HG02610 (cell line): ENCODE data around the gene CBX2.

Experiments
- ATAC-seq: cut with Tn5 transposase; IDR thresholded peaks from one replicate; pipeline ENCODE4 v1.9.1; 2021; ENCODE audit warnings: mild to moderate bottlenecking, moderate library complexity; ENCODE audit not compliant: unreplicated experiment

Gene CBX2

DNA sequence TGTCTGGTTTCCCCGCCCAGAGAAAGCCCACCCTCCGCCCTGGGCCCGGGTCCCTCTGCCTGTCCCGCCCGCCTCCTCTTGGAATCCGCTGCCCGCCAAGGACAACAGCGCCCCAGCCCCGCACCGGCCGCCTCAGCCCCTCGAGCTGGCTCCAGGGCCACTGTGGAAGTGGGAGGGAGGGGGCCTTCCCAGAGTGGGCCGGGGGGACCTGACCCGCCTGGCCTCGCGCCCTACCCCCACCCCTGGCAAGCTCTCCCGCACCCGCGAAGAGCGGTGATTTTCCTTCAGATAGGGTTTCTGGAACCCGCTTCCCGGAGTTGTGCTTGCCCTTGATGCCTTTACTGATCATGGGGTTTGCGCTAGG lies 21.2 kb downstream of the CBX2 start:
- ATAC-seq: no peak

DNA sequence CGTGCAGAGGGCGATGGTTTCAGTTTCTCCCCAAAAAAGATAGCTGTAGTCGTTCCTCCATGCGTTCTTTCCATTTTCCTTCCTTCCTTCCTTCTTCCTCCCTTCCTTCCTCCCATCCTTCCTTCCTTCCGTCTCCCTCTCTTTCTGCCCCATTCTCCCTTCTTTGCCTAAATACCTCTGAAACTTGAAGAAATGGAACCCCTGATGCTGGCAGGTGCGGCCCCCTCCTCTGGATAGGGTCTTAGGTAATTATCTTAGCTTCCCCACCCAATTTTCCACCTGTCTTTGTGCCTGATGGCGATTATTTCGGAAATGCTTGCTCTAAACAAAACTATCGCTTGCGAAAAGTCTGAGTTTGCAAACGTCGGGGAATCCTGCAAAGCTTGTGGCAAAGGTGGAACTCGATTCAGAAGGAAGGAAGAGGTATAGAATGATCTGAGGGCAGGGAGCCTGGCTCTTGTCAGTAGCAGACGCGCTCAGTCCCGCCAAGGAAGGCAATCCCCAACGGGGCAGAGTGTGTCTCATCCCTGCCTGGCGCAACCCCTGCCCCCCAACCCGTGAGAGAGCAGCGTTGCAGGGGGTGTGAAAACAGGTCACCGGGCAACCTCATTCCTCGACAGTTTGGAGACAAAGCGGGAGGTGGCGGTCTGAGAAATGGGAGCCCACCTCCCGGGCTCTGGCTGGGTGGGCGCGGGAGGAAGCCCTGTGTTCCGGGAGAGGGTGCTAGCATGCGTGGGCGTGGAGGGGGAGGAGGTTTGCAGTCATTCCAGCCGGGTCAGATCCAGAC lies 21.8 kb downstream of the CBX2 start:
- no peak for ATAC-seq

DNA sequence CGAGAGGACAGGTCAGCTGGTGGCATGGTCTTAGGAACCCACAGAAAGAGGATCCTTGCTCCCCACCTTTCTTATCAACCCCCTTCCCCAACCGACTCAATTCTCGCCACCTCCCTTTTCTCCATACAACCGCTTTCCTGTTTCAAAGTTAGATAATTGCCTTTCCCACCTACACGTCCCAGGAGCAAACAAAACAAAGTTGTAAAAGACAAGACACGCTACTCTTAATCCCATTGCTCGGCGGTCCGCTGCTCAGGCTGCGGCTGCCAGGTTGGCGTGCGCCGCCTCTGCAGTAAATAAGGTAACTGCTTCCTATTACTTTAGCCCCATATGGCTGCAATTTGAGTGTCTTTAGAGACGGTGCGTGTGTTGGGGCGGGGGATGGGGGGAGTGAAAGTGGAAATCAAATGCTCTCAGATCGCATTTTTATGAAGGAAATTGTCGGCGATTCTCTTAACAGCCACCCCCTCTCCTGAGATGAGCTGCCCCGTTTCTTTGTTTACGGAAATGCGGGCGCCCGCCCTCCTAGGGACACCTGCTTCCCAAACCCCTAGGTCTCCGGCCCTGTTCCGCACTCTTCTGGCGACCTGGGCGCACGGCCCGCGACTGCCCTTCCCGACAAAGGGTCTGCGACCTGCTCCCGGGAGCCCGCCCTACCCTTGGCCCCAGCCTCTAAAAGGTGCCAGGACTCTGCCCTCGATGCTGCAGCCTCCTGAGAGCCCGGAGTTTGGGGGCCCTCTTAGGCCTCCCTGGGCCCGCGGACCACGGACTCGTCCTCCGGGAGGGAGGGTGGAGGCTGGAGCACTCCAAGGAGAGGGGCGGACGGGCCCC lies 22.6 kb downstream of the CBX2 start:
- no peak for ATAC-seq

DNA sequence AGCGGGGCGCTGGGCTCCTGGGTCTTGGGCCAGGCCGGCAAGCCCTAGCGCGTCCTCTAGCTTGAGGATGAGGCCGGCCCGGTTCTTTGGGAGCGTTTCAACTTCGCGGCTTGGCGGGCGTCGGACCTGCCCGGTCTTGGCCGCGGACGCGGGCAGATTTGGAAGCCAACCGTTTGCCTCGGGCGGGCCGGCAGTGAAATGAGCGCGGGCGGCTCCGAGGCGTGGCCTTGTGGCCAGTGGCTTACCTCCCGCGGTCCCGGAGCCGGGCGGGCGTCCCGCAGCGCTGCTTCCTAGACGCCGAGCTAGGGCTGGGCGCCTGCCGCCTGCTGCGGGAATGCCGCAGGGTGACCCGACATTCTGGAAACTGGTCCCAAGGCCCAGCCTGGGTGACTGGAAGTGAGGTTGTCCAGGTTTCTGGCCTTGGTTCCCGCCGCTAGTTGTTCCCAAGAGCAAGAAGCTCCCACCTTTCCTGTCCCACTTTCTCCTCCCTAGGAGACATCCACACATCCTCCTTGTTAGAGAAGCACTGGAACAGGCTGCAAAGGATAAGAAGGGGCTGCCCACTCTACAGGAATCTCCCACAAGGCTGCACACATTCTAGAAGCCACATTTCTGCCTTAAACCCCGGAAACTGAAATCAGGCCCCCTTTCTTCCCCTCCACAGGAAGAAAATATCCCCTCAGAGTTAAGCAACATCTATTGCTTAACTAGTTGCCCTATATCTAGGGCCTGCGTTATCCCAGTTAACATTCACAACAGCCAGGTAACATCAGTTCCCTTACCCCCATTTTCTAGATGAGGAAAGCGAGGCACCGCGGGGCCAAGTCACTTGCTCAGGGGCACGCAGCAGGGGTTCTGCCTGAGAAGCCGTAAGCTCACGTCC lies 23.4 kb downstream of the CBX2 start:
- no peak for ATAC-seq

DNA sequence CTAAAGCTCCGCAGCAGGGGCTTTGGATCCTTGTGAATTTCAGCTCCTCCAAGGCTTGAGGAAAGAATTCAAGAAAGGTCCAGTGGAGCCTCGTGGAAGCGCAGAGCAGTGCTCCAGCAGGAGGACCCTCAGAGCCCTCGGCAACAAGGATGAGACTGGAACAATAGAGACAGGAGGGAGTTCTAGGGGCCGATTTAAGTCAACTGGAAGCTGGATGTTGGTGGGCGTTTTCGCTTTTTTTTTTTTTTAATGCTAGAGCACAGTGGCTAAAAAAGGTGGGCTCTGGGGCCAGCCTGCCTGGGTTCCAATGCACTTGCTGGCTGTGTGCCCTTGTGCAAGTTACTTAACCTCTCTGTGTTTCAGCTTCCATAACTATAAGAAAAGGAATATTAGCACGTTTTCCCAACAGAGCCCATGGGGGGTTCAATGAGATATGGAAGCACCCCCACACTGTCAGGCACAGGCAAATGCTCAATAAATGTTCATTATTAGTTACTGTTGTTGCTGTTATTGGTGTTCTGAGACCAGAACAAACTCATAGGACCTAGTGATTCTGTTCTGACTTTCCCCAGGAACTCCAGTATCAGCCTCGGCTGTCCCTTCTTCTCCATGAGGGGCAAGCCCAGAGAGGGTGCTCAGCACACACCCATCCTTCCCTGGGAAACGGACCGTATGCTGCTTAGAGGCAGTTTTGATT lies 24.2 kb downstream of the CBX2 start:
- no peak for ATAC-seq

DNA sequence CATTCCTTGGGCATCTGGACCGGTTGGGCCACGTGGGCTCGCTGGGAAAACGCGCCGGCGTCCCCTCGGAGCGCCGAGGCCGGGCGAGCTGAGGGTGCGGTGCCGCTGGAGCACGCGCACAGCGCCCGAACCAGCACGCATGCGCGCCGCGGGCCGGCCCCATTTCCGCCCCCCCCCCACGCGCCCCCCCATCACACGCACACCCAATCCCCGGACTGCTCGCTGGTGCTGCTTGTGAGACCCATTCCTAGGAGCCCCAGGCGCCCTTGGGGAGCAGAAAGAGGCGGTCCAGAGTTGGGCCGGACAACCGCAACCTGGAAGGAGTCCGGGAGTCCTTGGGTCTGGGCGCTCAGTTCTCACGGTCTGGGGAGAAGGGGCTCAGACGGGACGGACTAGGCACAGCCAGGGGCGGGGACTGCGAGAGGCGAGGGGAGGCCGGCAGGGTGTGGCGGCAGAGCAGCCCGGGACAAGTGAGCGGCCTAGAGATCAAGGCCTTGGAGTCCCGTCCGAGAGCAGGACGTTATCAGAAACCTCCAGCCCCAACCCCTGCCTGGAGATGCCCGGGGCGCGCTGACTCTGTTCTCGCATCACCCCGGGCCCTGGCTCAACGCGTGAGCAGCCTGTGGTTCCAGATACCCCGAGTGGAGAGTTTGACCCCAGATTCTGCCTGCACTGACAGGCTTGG lies 24.9 kb downstream of the CBX2 start:
- ATAC-seq: no peak

DNA sequence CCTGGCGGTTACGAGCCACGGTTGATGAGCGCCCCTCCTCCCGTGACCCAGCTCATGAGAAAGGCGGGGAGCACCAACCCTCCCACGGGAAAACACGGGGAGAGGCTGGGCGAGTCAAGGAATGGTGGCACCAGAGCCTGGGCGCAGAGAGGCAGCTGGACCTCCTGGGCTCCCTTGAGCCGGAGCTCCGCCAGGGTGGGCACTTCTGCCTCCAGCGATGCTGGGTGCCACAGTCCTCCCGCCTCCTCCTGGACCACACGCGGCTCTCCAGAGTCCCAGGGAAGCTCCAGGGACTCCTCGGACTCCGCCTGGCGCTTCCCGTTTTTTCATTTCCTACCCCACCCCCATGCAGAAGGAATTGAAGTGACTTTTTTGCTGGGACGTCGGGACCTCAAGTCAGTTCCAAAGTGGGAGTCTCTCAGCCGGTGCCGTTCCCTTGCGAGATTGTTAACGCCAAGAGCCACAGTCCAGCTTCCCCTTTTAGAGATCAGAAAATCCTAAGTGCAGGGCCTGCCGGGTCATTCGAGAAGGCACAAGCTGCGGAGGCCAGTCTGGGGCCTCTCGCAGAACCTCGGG lies 25.6 kb downstream of the CBX2 start:
- no peak for ATAC-seq

DNA sequence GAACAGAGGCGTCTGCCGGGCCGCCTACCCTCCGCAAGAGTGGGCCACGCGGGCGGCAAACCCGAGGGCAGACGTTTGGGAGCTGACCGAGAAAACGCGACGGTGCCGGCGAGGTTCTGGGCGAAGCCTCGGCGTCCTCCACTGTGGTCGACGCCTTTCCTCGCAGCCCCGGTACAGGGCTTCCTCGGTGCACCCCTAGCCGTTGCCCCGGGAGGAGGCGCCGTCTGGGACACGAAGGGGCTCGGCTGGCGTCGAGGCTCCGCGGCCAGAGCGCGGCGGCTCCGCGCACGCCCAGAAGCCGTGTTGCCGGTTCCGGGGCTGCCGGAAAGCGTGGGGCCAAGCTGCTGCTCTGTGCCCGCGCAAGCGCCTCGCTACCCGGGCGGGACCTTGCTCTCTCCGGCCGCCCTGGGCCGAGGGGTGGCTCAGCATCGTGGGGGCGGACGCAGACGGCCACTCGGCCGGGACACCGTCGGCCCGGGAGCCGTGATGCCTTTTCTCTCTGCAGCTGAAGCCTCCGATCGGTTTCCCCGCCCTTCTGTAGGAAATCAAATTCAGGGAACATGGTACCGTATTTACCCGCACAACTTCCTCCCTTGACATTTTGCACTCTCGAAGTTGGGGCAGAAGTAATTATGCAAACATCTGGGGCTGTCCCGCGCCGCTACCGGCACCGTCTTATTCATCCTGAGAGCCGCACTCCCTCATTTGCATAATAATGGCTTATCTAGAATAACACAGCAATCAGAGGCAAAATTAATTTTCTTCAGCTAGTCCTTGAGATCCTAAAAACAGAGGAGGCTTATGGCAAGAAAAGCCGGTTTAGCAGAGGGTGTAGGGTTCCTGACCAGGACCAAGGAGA lies 26.3 kb downstream of the CBX2 start:
- peak; percentile 62 for ATAC-seq

DNA sequence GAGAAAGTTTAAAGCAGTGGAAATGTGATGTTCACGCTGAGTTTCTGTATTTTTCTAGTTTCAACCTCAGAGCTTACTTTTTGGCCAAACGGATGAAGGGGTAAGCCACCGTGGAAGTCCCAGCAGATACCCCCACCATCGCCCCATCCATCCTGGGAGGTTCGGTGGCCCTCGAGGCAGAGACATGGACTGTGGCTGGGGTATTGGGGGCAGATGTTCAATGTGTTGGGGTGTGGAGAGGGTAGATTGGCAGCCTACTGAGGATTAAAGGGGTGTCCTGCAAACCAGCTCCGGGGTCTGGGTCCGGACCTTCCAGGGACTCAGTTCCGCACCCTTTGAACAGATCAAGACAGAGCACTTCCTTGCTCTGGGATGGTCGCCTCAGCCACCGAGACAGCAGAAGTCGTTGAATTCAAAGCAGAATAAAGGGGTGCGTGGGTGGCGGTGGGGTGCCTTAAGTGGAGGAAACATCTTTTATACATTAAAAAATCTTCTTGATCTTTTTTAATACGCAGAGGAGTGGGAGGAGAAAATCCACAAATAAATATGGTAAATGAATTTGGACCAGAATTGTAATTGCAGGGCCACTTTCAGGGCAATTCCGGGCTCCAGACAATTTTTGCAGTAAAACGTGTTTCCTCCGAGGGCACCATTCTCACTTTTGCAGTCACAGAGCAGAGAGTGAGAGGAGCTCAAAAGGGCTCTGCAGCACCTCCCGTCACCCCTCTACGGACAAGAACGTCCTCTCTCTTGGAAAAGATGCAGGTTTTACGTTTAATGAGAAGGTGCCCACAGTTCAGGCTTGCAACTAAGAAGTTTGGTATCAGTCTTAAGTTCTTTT lies 27.1 kb downstream of the CBX2 start:
- ATAC-seq: no peak

DNA sequence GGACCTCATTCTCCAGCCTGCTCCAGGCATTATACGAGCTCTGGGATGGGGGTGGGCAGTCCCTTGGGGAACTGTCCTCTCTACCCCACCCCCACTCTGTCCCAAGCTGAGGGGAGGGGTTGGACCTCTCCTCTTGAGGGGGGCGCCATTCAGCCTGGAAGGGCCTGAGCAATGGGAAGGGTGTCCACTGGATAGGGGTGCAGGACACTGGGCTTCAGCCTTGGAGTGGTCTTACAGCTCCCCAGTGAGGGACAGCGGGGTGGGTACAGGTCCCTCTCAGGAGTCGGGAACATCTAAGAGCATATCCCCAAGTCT lies 28.5 kb downstream of the CBX2 start:
- ATAC-seq: no peak

DNA sequence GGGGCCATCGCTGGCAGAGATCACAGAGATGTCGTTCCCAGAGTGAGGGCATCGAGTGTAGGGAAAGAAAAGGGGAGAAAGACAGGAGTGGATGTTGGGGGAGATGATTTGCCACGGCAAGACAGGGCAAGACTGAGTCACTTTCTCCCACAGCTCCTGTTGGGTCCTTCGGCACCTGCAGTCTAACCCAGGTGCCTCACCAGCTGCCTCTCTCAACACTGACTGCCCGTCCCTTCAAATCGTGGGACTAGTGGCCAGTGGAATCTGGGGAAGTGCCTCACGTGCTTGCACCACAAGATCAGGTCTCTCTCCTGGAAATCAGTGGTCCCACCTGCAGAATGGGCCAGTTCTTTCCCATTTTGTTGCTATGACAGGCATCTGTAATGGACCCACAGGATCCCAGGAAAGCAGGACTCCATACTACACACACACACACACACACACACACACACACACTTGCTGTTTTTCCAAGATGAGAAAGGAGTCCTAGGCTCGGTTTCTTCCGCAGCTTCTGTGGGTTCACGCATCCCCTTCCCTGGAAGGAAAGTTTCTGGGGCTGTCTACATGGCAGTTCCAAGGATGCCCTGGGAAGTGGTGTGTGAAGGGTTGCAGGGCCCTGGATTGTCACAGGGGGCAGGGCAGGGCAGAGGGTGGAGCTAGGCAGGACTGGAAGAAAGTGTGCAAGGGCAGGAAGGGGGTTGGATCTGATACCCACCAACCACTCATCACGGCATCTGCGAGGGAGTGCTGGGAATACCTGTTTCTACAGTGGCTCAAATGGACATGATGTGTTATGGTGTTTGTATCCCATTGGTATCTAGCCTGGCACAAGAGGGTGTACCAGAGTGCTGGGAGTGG lies 29.1 kb downstream of the CBX2 start:
- ATAC-seq: no peak

DNA sequence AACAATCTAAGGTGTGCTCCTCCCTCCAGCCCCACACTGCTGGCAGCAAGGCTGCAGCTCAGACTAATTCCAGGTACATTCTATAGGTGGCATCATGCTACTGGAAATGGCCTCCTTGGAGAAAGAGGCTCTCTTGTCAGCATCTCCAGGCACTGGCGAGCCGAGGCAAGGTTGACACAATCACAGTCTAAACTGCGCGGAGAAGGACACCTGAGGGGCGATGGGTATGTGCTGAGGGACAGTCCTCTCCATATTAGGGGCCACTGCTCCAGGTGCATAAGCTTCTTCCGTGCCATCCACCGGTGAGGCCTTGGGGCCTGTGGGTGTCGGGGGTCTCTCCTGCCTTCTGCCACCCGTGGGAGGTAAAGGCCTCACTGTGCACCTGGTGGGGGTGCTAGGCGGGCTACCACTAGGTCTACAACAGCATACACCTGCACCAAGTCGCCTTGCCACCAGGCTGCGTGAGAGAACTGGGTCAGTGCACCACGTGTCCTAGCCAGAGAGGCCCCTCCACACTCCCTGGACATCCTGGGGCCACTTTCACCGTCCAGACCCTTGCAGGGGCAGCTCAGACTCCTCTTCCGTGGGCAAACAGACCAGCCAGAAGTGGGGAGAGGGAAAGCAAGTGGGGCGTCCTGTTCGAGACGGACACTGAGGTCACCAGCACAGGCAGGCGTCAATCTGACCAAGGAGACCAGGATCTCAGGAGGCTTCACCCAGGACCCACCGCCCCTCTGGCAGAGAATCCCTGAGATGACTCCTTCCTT lies 31.0 kb downstream of the CBX2 start:
- ATAC-seq: no peak

DNA sequence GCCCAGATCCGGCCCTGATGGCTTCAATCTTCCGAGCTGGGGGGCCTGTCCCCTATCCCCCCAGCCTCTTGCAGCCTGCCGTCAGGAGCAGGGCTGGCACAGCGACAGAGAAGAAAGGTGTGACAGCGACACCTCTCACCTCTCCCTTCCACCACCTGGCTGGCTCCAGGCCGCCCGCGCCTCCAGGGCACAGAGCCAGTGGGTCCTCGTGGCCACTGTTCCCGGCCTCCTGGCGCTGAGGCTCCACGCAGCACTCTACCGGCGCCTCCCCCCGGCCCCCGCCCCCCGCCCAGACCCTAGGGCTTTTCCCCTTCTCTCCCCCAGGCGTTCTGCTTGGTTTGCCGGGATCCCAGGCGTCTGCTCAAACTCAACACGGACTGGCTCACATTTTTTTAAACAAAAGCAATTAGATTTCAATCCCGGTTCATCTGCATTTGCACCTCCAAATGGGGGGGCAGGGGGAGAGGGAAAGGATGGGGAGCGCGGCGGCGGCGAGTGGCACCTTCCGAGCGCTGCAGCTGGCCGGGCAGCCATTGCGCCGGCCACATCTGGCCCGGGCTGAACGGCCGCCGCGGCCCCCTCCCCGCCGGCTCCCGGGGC lies 31.7 kb downstream of the CBX2 start:
- no peak for ATAC-seq

DNA sequence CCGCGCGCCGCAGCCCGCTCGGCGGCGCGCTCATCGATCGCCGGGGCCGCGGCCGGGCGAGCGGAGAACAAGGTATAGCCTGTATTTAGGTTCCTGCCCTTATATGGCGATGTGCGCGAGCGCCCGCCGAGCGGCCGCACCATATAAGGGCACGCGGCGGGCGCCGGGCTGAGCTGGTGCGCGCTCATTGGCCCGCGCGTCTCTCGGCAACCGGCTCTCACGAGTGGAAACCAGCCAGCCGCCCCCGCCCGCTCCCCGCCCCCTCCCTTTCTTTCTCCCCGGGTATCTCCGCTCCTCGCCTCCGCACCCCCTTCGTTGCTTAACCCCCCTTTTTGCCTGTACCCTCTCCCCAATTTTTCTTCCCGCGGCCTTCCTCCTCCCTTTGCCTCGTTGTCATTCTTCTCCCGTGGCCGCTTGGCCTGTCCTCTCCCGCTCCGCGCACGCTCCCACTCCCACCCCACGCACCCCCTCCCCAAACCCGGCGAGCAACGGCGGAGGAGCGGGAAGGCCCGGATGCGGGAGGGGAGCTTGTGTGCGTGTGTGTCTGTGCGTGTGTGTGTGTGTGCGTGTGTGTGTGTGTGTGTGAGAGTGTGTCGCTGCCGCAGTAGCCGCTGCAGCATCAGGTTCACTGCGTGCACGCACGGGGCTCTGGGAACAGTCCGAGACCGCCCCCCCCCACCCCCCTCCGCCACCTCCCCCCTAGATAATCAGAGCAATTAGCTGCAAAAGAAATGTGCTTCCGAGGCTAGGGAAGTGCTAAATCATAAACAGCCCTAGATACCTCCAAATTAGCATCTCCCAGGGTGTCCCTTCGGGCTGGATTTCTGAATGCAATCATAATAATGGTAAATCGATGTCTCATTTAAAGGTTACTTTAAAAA lies 32.4 kb downstream of the CBX2 start:
- ATAC-seq: peak; percentile 73
